ENCODE results near the gene ACSF3. TPM values are rescaled to one million over a fixed set of nuclear protein-coding genes. Genes with fewer than 3 reads are reported as not detected.

Gene ACSF3
- total RNA-seq, 1 experiment from 2014 or later = 54.9 TPM

GRCh38 chr16:89104930-89105571 is 11.4 kb downstream of the ACSF3 start:
- no peak overlapping the region for H3K4me3 Mint-ChIP-seq (ENCODE audit: low read depth, unreplicated experiment)
- DNase-seq = no peak
- intact Hi-C loops (cut with micrococcal nuclease; ENCODE audit: unreplicated experiment) = no loop called here
- peaks cover 38% of the 10 kb centered on the region for H3K36me3 Mint-ChIP-seq (ENCODE audit: insufficient read depth, unreplicated experiment)
- no peaks in the 10 kb centered on the region for H3K9me3 Mint-ChIP-seq (ENCODE audit: low read depth, unreplicated experiment)
- no TSS peak for BruUV-seq (replicated peaks)
- TF ChIP-seq CTCF (IDR thresholded peaks at IDR 0.05; ENCODE audit: unreplicated experiment) = no peak
- CTCF ChIA-PET = interaction anchor here (0.5 kb wide), 1 partner anchor 74 kb away, joined by 3 read pairs; no protein-coding TSS in a partner anchor
- no peaks in the 10 kb centered on the region for H3K27me3 Mint-ChIP-seq (ENCODE audit: unreplicated experiment)
- no peaks in the 10 kb centered on the region for H3K4me1 Mint-ChIP-seq (ENCODE audit: low read depth, unreplicated experiment)
- H3K27ac Mint-ChIP-seq (ENCODE audit: unreplicated experiment) = no peak overlapping the region

DNA sequence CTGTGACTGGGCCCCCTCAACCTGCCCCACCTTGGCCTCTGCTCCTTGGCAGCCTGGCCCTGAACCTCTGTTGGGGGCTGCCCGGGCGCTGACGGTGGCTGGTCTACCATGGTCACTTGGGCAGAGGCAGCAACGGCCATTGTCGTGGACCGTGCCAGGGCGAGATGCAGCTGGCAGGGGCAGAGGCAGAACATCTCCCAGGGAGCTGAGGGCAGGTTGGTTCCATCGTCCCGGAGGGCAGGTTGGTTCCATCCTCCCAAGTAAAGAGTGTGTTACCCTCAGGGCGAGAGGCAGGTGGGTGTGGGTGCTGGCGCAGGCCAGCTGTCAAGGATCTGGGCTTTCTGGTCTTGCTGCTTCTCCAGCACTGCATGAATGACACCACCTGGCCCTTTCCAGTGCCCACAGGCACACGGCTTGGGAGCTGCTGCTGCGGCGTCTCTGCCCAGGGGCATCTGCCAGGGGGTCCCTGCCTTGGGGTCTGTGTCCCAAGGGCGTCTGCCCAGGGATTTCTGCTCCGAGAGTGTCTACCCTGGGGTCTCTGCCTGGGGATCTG is 12.0 kb downstream of the ACSF3 start:
- no TSS peak for BruUV-seq (replicated peaks)
- Mint-ChIP-seq H3K4me3 (ENCODE audit: low read depth, unreplicated experiment) (no peak overlapping the region), H3K9me3 (ENCODE audit: low read depth, unreplicated experiment) (no peaks in the 10 kb centered on the region), H3K4me1 (ENCODE audit: low read depth, unreplicated experiment) (no peaks in the 10 kb centered on the region), H3K27me3 (ENCODE audit: unreplicated experiment) (no peaks in the 10 kb centered on the region), H3K27ac (ENCODE audit: unreplicated experiment) (no peak overlapping the region), H3K36me3 (ENCODE audit: insufficient read depth, unreplicated experiment) (peaks cover 38% of the 10 kb centered on the region)
- CTCF ChIA-PET = interaction anchor here (0.5 kb wide), 1 partner anchor 73 kb away, joined by 3 read pairs; no protein-coding TSS in a partner anchor
- intact Hi-C loops (cut with micrococcal nuclease; ENCODE audit: unreplicated experiment) = no loop called here
- DNase-seq = no peak
- no peak for TF ChIP-seq CTCF (IDR thresholded peaks at IDR 0.05; ENCODE audit: unreplicated experiment)

- no peak overlapping the region for H3K27ac Mint-ChIP-seq (ENCODE audit: unreplicated experiment)
- BruUV-seq (replicated peaks) = no TSS peak
- peaks cover 32% of the 10 kb centered on the region for H3K36me3 Mint-ChIP-seq (ENCODE audit: insufficient read depth, unreplicated experiment)
- intact Hi-C loops (cut with micrococcal nuclease; ENCODE audit: unreplicated experiment) = no loop called here
- TF ChIP-seq CTCF (IDR thresholded peaks at IDR 0.05; ENCODE audit: unreplicated experiment) = no peak
- no peaks in the 10 kb centered on the region for H3K9me3 Mint-ChIP-seq (ENCODE audit: low read depth, unreplicated experiment)
- H3K4me1 Mint-ChIP-seq (ENCODE audit: low read depth, unreplicated experiment) = no peaks in the 10 kb centered on the region
- DNase-seq = no peak
- no peaks in the 10 kb centered on the region for H3K27me3 Mint-ChIP-seq (ENCODE audit: unreplicated experiment)
- CTCF ChIA-PET = no interaction called here
- no peak overlapping the region for H3K4me3 Mint-ChIP-seq (ENCODE audit: low read depth, unreplicated experiment)
Measured at GRCh38 chr16:89106533-89107202, 13.0 kb downstream of the ACSF3 start.

GRCh38 chr16:89107203-89107582 is 13.5 kb downstream of the ACSF3 start:
- intact Hi-C loops (cut with micrococcal nuclease; ENCODE audit: unreplicated experiment) = no loop called here
- TF ChIP-seq CTCF (IDR thresholded peaks at IDR 0.05; ENCODE audit: unreplicated experiment) = no peak
- Mint-ChIP-seq H3K36me3 (ENCODE audit: insufficient read depth, unreplicated experiment) (peaks cover 29% of the 10 kb centered on the region), H3K4me3 (ENCODE audit: low read depth, unreplicated experiment) (no peak overlapping the region), H3K27ac (ENCODE audit: unreplicated experiment) (no peak overlapping the region), H3K4me1 (ENCODE audit: low read depth, unreplicated experiment) (no peaks in the 10 kb centered on the region), H3K9me3 (ENCODE audit: low read depth, unreplicated experiment) (no peaks in the 10 kb centered on the region), H3K27me3 (ENCODE audit: unreplicated experiment) (no peaks in the 10 kb centered on the region)
- DNase-seq = no peak
- CTCF ChIA-PET = no interaction called here
- no TSS peak for BruUV-seq (replicated peaks)

Measured in Calu3 (cell line).